ENCODE results near the gene SDCBP2.

SDCBP2 gene

DNA sequence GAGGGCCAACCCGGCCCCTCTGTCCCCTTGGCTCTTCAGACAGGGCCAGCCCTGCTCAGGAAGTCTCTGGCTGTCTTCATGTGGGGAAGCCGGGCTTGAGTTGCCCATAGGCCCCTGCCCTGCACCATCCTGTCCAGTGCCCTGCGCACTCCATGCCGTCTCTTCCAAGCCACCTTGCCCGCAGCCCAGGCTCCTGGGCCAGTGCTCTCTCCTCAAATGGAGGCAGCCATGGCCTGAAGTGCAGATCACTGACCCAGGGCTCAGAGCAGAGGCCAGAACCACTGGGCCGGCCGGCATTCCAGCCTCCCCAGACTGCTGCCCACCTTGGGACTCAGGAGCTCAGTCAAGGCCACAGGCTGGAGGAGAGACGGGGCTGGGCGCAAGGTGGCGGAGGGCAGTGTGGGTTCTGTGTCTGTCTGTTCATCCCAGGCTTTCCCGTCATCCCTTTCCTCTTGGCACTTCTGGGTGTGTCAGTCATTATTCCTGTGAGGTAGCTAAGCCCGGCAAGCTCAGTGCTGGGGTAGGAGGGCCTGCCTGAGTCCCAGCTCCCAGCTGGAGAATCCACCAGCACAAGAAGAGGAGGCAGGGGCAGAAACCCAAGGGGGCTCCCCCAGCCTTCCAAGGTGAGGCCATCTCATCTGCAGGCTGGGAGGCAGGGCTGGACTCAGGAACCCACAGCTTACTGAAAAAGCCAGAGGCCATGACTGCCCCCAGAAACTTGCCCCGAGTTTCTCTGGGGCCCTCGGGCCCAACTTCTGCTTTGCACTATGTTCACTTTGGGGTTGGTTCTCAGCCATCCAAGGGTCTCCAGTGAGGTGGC, 22.4 kb downstream of the SDCBP2 start:
- H3K36me3 Mint-ChIP-seq (ENCODE audit: low read depth): no peaks in the 10 kb centered on the region
- peaks cover 3% of the 10 kb centered on the region for H3K27me3 Mint-ChIP-seq (ENCODE audit: low read depth)
- H3K4me3 Mint-ChIP-seq: no peak overlapping the region
- no peaks in the 10 kb centered on the region for H3K4me1 Mint-ChIP-seq
- H3K9me3 Mint-ChIP-seq: no peaks in the 10 kb centered on the region
- no peak overlapping the region for H3K27ac Mint-ChIP-seq
- TF ChIP-seq CTCF (IDR thresholded peaks at IDR 0.05; ENCODE audit: unreplicated experiment in 3 of 3): no peak

GRCh38 chr20:1305712-1306111, 23.2 kb downstream of the SDCBP2 start:
- no peaks in the 10 kb centered on the region for H3K4me1 Mint-ChIP-seq
- TF ChIP-seq CTCF (IDR thresholded peaks at IDR 0.05; ENCODE audit: unreplicated experiment in 3 of 3): no peak
- H3K27ac Mint-ChIP-seq: no peak overlapping the region
- H3K36me3 Mint-ChIP-seq (ENCODE audit: low read depth): no peaks in the 10 kb centered on the region
- H3K4me3 Mint-ChIP-seq: no peak overlapping the region
- H3K9me3 Mint-ChIP-seq: no peaks in the 10 kb centered on the region
- peaks cover 3% of the 10 kb centered on the region for H3K27me3 Mint-ChIP-seq (ENCODE audit: low read depth)

DNA sequence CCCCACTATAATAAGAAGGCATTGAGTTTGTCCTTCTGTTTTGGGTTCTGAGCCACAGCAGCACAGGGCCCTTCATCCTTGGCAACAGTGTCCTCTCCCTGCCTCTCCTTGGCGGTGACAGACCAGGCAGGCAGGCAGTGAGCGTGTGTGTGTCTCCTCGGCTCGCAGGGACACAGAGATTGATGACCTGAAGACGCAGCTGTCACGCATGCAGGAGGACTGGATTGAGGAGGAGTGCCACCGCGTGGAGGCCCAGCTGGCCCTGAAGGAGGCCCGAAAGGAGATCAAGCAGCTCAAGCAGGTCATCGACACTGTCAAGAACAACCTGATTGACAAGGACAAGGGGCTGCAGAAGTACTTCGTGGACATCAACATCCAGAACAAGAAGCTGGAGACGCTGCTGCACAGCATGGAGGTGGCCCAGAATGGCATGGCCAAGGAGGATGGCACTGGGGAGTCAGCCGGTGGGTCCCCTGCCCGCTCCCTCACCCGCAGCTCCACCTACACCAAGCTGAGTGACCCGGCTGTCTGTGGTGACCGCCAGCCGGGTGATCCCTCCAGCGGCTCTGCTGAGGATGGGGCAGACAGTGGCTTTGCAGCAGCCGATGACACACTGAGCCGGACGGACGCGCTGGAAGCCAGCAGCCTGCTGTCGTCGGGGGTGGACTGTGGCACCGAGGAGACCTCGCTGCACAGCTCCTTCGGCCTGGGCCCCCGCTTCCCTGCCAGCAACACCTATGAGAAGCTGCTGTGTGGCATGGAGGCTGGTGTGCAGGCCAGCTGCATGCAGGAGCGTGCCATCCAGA, 24.0 kb downstream of the SDCBP2 start:
- Mint-ChIP-seq H3K4me1 (no peaks in the 10 kb centered on the region), H3K36me3 (ENCODE audit: low read depth) (no peaks in the 10 kb centered on the region), H3K27me3 (ENCODE audit: low read depth) (peaks cover 3% of the 10 kb centered on the region), H3K4me3 (no peak overlapping the region), H3K27ac (no peak overlapping the region), H3K9me3 (no peaks in the 10 kb centered on the region)
- no peak for TF ChIP-seq CTCF (IDR thresholded peaks at IDR 0.05; ENCODE audit: unreplicated experiment in 3 of 3)

DNA sequence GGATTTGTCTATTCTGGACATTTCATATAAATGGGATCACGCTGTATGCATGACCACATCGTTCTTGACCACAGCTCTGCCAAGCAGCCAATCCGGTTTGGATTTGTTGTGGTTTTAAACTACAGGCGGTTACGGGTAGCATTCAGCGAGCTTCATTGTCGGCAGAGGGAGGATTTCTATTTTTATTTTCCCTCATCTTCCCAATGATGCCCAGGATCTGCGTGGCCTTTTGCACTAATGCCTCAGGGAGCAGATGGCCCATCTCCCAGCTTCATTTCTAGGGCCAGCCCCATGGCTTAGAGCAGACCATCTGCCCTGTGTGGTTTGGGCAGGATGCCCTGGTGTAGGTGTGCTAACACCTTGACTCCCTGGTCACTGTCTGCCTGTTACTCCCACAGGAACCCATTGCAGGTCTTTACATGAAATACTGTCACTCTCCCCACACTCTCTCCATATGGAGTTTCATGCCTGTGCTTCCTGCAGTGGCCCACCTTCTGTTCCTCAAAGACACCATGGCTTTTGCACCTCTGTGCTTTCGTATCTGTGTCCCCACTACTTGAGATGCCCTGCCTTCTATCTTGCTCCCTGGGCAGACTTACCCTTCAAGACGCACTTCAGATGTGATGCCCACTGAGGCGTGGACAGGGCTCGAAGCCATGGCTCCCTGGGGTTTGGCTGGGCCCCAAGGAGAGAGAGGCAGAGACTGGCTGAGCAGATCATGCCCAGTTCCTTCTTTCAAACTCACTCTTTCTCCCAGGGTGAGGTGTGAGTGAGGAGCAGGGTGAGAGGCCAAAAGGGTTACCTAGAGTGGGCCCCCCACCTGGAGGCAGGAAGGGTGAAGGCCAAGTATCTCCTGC, 26.0 kb downstream of the SDCBP2 start:
- Mint-ChIP-seq H3K27me3 (ENCODE audit: low read depth) (peaks cover 3% of the 10 kb centered on the region), H3K9me3 (no peaks in the 10 kb centered on the region), H3K4me1 (no peaks in the 10 kb centered on the region), H3K27ac (no peak overlapping the region), H3K36me3 (ENCODE audit: low read depth) (no peaks in the 10 kb centered on the region), H3K4me3 (no peak overlapping the region)
- no peak for TF ChIP-seq CTCF (IDR thresholded peaks at IDR 0.05; ENCODE audit: unreplicated experiment in 3 of 3)

DNA sequence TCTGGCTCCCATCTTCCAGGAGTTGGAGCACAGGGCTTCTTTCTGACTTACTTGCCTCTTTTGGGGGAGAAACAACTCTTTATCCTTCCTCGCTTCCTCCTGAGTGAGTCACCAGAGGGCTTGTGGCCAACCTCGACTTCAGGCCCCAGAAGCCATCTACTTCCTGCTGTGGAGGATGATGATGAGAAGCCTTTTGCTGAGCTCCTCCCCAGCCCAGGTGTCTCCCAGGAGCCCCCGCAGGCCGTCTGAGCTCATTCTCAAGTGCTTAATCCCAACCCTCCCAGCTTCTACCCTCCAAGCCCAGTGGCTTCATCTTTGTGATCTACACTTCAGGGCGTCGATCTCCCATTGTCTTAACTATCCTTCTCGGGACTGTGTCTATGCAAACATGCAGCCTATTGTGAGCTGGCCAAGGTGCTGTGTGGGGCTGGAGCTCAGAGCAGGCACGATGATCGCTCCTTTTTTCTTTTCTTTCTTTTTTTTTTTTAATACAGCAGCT, 27.9 kb downstream of the SDCBP2 start:
- H3K36me3 Mint-ChIP-seq (ENCODE audit: low read depth): no peaks in the 10 kb centered on the region
- H3K27me3 Mint-ChIP-seq (ENCODE audit: low read depth): peaks cover 6% of the 10 kb centered on the region
- H3K27ac Mint-ChIP-seq: no peak overlapping the region
- no peaks in the 10 kb centered on the region for H3K9me3 Mint-ChIP-seq
- no peaks in the 10 kb centered on the region for H3K4me1 Mint-ChIP-seq
- no peak overlapping the region for H3K4me3 Mint-ChIP-seq
- no peak for TF ChIP-seq CTCF (IDR thresholded peaks at IDR 0.05; ENCODE audit: unreplicated experiment in 3 of 3)
